ENCODE data around the gene DCAF6.
"Not testable (repeated sequence)": the region's sequence is repeated elsewhere in the genome, so short reads cannot be mapped to it uniquely, and the experiment has no call there.

Gene DCAF6

DNA sequence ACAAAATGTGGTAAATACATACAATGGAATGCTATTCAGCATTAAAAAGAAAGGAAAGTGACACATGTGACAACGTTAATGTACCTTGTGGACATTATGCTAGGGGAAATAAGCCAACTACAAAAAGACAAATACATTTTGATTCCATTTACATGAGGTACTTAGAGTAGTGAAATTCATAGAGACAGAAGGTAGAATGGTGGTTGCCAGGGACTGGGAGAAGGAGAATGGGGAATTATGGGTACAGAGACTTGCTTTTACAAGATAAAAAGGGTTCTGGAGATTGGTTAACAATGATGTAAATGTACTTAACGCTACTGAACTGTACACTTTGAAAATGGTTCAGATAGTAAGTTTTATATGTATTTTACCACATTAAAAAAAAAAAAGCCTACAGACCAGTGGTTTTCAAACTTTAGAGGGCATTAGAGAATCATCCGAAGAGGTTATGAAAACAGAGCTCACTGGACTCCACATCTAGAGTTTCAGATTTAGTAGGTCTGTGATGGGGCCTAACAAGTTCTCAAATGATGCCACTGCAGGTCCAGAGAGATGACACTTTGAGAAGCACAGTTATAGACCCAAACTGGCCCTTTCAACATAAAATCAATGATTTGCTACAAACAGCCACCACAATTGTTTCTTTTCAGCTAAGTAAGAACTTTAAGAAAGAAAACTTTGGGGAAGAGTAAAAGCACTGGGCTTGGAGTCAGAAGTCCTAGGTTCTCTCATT is 13.0 kb upstream of the DCAF6 start:
- ATAC-seq = no peak

DNA sequence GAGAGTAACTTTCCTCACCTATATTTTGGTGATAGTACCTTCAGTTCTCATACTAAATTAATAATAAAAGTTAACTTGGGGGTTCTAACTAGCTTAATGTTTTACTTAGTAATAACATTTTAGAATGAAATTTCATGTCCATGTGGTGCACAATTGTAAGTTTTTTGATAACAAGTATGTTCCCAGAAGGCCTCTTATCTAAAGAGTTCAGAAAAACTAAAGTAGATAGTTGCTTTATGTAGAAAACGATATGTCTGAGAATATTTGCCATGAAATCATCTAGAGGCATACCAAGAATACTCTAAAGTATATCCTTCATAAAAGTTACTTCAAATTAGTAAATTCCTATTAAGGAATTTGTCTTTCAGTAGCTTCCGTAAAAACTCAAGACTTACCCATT is 12.4 kb upstream of the DCAF6 start:
- no peak for ATAC-seq
- no peak for DNase-seq

More for the DNA sequence above, 13.0 kb upstream of the DCAF6 start:
- no peak for DNase-seq

- ATAC-seq = no peak
- no peak for DNase-seq
These were observed 11.8 kb upstream of the DCAF6 start for GRCh38 chr1:167924543-167925231.

GRCh38 chr1:167926486-167926997 is 9.9 kb upstream of the DCAF6 start:
- no peak for DNase-seq
- ATAC-seq = no peak

- ATAC-seq (no peak), DNase-seq (no peak)
These were observed 9.3 kb upstream of the DCAF6 start for GRCh38 chr1:167927046-167927754.

DNA sequence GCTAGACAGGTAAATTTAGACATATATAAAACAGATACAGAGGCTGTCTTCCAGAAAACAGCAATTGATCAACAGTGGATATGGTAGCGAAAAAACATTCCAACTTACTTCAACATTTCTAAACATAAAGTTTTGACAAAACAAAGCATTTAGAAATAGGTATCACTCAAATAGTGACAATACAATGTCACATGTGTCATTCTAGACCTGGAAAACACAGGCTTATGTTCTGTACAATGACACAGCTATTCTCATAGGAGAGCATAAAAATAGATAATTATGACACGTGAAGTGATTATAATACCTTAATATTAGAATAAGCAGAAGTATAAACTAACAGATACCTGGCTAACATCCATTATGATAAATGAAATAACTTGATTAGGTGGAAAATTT is 8.0 kb upstream of the DCAF6 start:
- DNase-seq (no peak), ATAC-seq (no peak)

GRCh38 chr1:167928919-167929318 is 7.6 kb upstream of the DCAF6 start:
- not testable (repeated sequence) for ATAC-seq, DNase-seq

- ATAC-seq = no peak
- DNase-seq = no peak
These were observed 6.8 kb upstream of the DCAF6 start for GRCh38 chr1:167929725-167930124.

DNA sequence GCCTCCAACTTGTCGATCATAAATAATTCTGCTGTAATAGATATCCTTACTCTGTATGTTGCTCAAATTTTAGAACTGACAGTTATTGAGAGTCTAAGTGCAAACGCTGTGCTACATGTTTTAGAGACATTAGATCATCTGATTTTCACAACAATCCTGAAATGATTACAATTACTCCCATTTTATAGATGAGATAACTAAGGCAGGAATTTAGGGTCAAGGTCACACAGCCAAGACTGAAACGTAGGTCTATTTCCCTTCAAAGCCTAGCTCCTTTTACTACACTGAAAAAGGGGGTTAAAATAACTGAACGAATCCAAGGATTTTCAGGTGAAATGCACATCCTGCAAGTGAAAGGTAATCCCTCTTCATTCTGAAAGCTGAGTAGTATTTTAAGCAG is 2.7 kb upstream of the DCAF6 start:
- DNase-seq (no peak), ATAC-seq (no peak)

DNA sequence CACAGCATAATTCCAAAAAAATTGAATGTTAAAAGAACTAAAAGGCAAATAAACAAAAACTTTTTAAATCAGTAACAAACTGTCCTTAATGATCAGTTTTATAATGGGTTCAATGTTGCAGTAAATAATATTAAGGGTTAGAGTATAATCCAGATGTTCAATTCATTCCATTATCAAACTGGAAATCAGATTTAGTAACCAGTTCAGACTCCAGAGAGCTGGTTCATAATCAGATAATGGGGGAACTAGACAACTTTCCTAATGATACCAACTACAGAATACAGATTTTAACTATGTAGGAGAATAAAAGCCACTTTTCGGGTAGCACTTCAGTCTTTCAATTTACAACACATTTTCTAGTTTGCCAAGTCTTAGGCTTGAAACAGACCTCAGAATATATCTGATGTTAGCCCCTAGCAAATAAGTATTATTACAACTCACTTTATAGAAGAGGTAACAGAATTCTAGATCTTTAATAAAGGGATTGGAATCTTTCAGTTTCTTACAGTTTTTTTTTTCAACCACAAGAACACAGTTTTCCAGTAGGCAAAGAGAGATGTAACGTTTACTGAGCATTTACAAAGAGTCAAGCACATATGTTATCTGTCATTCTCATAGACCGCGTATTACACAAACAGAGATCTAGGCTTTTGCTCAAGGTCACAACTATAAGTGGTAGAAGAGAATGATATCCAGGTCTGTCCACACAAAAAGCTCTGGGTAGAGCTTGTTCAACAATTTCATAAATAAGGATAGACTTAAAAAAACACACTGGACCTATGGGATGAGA is 1.9 kb upstream of the DCAF6 start:
- no peak for DNase-seq
- ATAC-seq = no peak

- peak; percentile 47 for DNase-seq
These were observed 1.0 kb upstream of the DCAF6 start for GRCh38 chr1:167935216-167936067.

GRCh38 chr1:167936930-167937708 is 636 bp downstream of the DCAF6 start, which contains the start of gene MPC2:
Gene MPC2 (minus strand): TSS chr1:167937072. CDS start chr1:167935841, 1,231 bp downstream.
- ATAC-seq (peak; percentile 6), DNase-seq (peak; percentile 76)

More at GRCh38 chr1:167935216-167936067, 1.0 kb upstream of the DCAF6 start:
- peak; percentile 15 for ATAC-seq

DNA sequence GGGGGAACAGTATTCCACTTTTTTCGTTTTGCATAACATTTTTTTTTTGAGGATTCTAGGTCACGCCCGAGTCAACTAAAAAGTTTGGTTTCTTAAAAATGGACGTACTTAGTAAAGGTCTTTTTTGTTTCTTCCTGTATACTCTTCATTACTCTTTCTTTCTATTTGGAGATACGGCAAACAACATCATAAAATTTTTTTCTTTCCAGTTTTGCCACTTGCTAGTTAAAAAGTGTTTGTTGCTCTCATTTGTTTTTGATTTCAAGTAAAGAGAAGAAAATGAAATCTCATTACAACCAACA is 1.2 kb downstream of the DCAF6 start:
- ATAC-seq = no peak

GRCh38 chr1:167938080-167938636 is 1.7 kb downstream of the DCAF6 start:
- no peak for DNase-seq
- ATAC-seq = no peak

More for the DNA sequence above, 1.2 kb downstream of the DCAF6 start:
- DNase-seq = no peak

DNA sequence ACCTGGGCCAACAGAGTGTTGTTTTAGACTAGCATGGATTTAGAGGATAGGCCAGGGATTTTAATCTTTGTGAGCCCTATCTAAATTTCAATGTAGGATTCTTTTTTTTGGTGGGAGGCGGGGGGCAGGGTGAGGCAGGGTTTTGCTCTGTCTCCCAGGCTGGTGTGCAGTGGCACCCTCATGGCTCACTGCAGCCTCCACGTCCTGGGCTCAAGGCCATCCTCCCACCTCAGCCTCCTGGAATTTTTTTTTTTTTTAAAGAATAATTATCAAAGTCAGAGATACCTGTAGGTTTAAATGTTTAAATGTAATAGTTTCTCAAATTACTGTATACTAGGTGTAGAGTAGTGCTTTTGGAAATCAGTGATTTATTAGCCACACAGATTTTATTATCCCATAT is 3.8 kb downstream of the DCAF6 start:
- DNase-seq (no peak), ATAC-seq (no peak)

- DNase-seq (no peak), ATAC-seq (no peak)
These were observed 7.1 kb downstream of the DCAF6 start for GRCh38 chr1:167943541-167943940.

GRCh38 chr1:167947733-167948132 is 11.2 kb downstream of the DCAF6 start:
- no peak for DNase-seq
- no peak for ATAC-seq

GRCh38 chr1:167949785-167950184 is 13.3 kb downstream of the DCAF6 start:
- no peak for ATAC-seq
- no peak for DNase-seq

GRCh38 chr1:167950569-167950968 is 14.1 kb downstream of the DCAF6 start:
- no peak for ATAC-seq

DNA sequence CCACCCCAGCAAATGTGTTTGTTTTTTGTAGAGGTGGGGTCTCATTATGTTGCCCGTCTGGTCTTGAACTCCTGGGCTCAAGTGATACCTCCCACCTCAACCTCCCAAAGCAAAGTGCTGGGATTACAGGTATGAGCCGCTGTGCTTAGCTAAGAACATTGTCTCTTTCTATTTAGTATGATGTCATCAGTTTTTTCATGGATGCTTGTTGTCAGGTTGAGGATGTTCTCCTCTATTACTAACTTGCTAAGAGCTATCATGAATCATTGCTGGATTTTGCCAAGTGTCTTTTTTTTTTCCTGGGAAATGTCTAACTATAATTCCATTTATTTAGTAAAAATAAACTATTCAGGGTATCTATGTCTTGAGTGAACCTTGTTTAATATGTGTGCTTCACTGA is 19.4 kb downstream of the DCAF6 start:
- DNase-seq (no peak), ATAC-seq (no peak)

More at GRCh38 chr1:167950569-167950968, 14.1 kb downstream of the DCAF6 start:
- no peak for DNase-seq
